HL-60 (cell line): ENCODE results near the gene RUNX2.

ENCODE experiments used
- CTCF ChIP-seq: IDR thresholded peaks from one replicate; pipeline ENCODE4 v1.5.1; 2011; ENCODE audit warnings: low read length, control low read depth, inconsistent platforms; ENCODE audit not compliant: insufficient read depth
- GABPA ChIP-seq: IDR thresholded peaks from 2 replicates; pipeline ENCODE4 v1.6.1; 2012; ENCODE audit warnings: low read depth
- POLR2AphosphoS5 ChIP-seq: IDR thresholded peaks from 2 replicates; pipeline ENCODE4 v1.6.1; 2012; ENCODE audit warnings: low read depth
- REST ChIP-seq: IDR thresholded peaks from 2 replicates; pipeline ENCODE4 v1.6.1; 2012; ENCODE audit warnings: low read depth; ENCODE audit not compliant: insufficient replicate concordance
- SPI1 ChIP-seq: IDR thresholded peaks from 2 replicates; pipeline ENCODE4 v1.6.1; 2012; ENCODE audit warnings: low read depth, mild to moderate bottlenecking, borderline replicate concordance

GRCh38 chr6:45690846-45691245 lies 362.7 kb downstream of the RUNX2 start:
- TF ChIP-seq CTCF (no peak), REST (no peak), POLR2AphosphoS5 (no peak), SPI1 (no peak), GABPA (no peak)
